Activated CD4-positive, alpha-beta T cell treated with anti-CD3 and anti-CD28 coated beads, Interleukin-2, Interleukin-4, amounts not matched to agents 100 ng/mL and 50 ng/mL, durations not matched to agents 16 hours and 8 hours (primary cell): ENCODE results near the gene PNLIPRP2.

ENCODE experiments used
- DNase-seq: peaks from one replicate; pipeline ENCODE4 v3.0.0-alpha.2; 2020; ENCODE audit warnings: low spot score

PNLIPRP2 gene

GRCh38 chr10:116683821-116684220 lies 63.1 kb downstream of the PNLIPRP2 start:
- DNase-seq = no peak

GRCh38 chr10:116684781-116685180 lies 64.0 kb downstream of the PNLIPRP2 start:
- no peak for DNase-seq

GRCh38 chr10:116685807-116686206 lies 65.1 kb downstream of the PNLIPRP2 start:
- no peak for DNase-seq

GRCh38 chr10:116686632-116687031 lies 65.9 kb downstream of the PNLIPRP2 start:
- DNase-seq = no peak

GRCh38 chr10:116687633-116688032 lies 66.9 kb downstream of the PNLIPRP2 start:
- DNase-seq = no peak

GRCh38 chr10:116688241-116688711 lies 67.5 kb downstream of the PNLIPRP2 start:
- no peak for DNase-seq

- no peak for DNase-seq
Measured at GRCh38 chr10:116688741-116689495, 68.2 kb downstream of the PNLIPRP2 start.

GRCh38 chr10:116689744-116690143 lies 69.0 kb downstream of the PNLIPRP2 start:
- no peak for DNase-seq

- no peak for DNase-seq
Measured at GRCh38 chr10:116690356-116691322, 69.9 kb downstream of the PNLIPRP2 start.

- no peak for DNase-seq
Measured at GRCh38 chr10:116691635-116692034, 70.9 kb downstream of the PNLIPRP2 start.

GRCh38 chr10:116692225-116692624 lies 71.5 kb downstream of the PNLIPRP2 start:
- no peak for DNase-seq

GRCh38 chr10:116694243-116694926 lies 73.6 kb downstream of the PNLIPRP2 start:
- DNase-seq = no peak
